ACC112 (cell line): ENCODE measurements around the gene TMPO.
"Not testable (repeated sequence)": the region's sequence is repeated elsewhere in the genome, so short reads cannot be mapped to it uniquely, and the experiment has no call there.

Experiments used
- H2AFZ ChIP-seq: fragments of 200-600 bp; sonication (generic); one replicate; pipeline ENCODE4 v1.6.0; 2017; ENCODE audit warnings: antibody characterized with exemption, low read length; ENCODE audit not compliant: unreplicated experiment
- H3K27ac ChIP-seq: fragments of 200-600 bp; sonication (generic); 2 replicates; pipeline ENCODE4 v1.5.1; 2014; ENCODE audit warnings: low read depth, mild to moderate bottlenecking, antibody characterized with exemption, low read length, moderate library complexity
- H3K27me3 ChIP-seq: fragments of 200-600 bp; sonication (generic); 2 replicates; pipeline ENCODE4 v1.6.1; 2014; ENCODE audit warnings: mild to moderate bottlenecking, antibody characterized with exemption, low read length, moderate library complexity, mixed read lengths; ENCODE audit not compliant: insufficient read depth
- H3K36me3 ChIP-seq: fragments of 200-600 bp; sonication (generic); 2 replicates; pipeline ENCODE4 v1.6.1; 2016; ENCODE audit warnings: mild to moderate bottlenecking, antibody characterized with exemption, low read length, moderate library complexity, mixed read lengths; ENCODE audit not compliant: insufficient read depth
- H3K4me1 ChIP-seq: fragments of 200-600 bp; sonication (generic); one replicate; pipeline ENCODE4 v1.6.1; 2016; ENCODE audit warnings: low read length, mixed read lengths; ENCODE audit not compliant: insufficient read depth, unreplicated experiment, control insufficient read depth
- H3K4me3 ChIP-seq: fragments of 200-600 bp; sonication (generic); 2 replicates; pipeline ENCODE4 v1.5.1; 2014; ENCODE audit warnings: mild to moderate bottlenecking, low read depth, low read length
- H3K79me2 ChIP-seq: fragments of 200-600 bp; sonication (generic); one replicate; pipeline ENCODE4 v1.6.0; 2016; ENCODE audit warnings: low read length; ENCODE audit not compliant: control insufficient read depth, unreplicated experiment, insufficient read depth

The TMPO gene

GRCh38 chr12:98544751-98545150, 29.4 kb downstream of the TMPO start:
- Histone ChIP-seq H2AFZ (no peak overlapping the region), H3K27me3 (no peaks in the 10 kb centered on the region), H3K4me1 (no peaks in the 10 kb centered on the region), H3K4me3 (no peak overlapping the region), H3K36me3 (peaks cover 21% of the 10 kb centered on the region; the same call in 1 of the 2 replicates), H3K27ac (no peak overlapping the region), H3K79me2 (no peaks in the 10 kb centered on the region)

- Histone ChIP-seq H3K79me2 (no peaks in the 10 kb centered on the region), H2AFZ (no peak overlapping the region), H3K27me3 (no peaks in the 10 kb centered on the region), H3K4me1 (no peaks in the 10 kb centered on the region), H3K27ac (no peak overlapping the region), H3K36me3 (peaks cover 25% of the 10 kb centered on the region), H3K4me3 (no peak overlapping the region)
Observed at GRCh38 chr12:98549371-98550110, 34.2 kb downstream of the TMPO start.

- no peaks in the 10 kb centered on the region for H3K79me2 ChIP-seq
- no peaks in the 10 kb centered on the region for H3K27me3 ChIP-seq
- peaks cover 18% of the 10 kb centered on the region for H3K36me3 ChIP-seq
- H3K4me1 ChIP-seq, result no peaks in the 10 kb centered on the region
- no peak overlapping the region for H2AFZ ChIP-seq
- H3K4me3 ChIP-seq, result no peak overlapping the region
- H3K27ac ChIP-seq, result no peak overlapping the region
Observed at GRCh38 chr12:98551787-98552186, 36.4 kb downstream of the TMPO start.

GRCh38 chr12:98558097-98558496, 42.7 kb downstream of the TMPO start:
- H2AFZ ChIP-seq, H3K4me3 ChIP-seq, H3K27me3 ChIP-seq, H3K79me2 ChIP-seq, H3K4me1 ChIP-seq, H3K27ac ChIP-seq, H3K36me3 ChIP-seq: not testable (repeated sequence)

GRCh38 chr12:98559666-98560065, 44.3 kb downstream of the TMPO start:
- no peak overlapping the region for H3K4me3 ChIP-seq
- H3K36me3 ChIP-seq, result no peaks in the 10 kb centered on the region
- H2AFZ ChIP-seq, result no peak overlapping the region
- no peak overlapping the region for H3K27ac ChIP-seq
- no peaks in the 10 kb centered on the region for H3K27me3 ChIP-seq
- H3K4me1 ChIP-seq, result no peaks in the 10 kb centered on the region
- H3K79me2 ChIP-seq, result no peaks in the 10 kb centered on the region

- no peak overlapping the region for H3K4me3 ChIP-seq
- no peak overlapping the region for H3K27ac ChIP-seq
- no peak overlapping the region for H2AFZ ChIP-seq
- peaks cover 5% of the 10 kb centered on the region for H3K4me1 ChIP-seq
- no peaks in the 10 kb centered on the region for H3K36me3 ChIP-seq
- H3K27me3 ChIP-seq, result no peaks in the 10 kb centered on the region
- H3K79me2 ChIP-seq, result no peaks in the 10 kb centered on the region
Observed at GRCh38 chr12:98561846-98562245, 46.5 kb downstream of the TMPO start.

- no peaks in the 10 kb centered on the region for H3K27me3 ChIP-seq
- no peaks in the 10 kb centered on the region for H3K36me3 ChIP-seq
- no peaks in the 10 kb centered on the region for H3K79me2 ChIP-seq
- H3K4me1 ChIP-seq, result no peaks in the 10 kb centered on the region
- H3K27ac ChIP-seq, result no peak overlapping the region
- no peak overlapping the region for H2AFZ ChIP-seq
- H3K4me3 ChIP-seq, result no peak overlapping the region
Observed at GRCh38 chr12:98572010-98572409, 56.6 kb downstream of the TMPO start.

GRCh38 chr12:98574110-98574509, 58.7 kb downstream of the TMPO start:
- Histone ChIP-seq H3K79me2 (no peaks in the 10 kb centered on the region), H3K4me1 (no peaks in the 10 kb centered on the region), H3K4me3 (no peak overlapping the region), H2AFZ (no peak overlapping the region), H3K36me3 (no peaks in the 10 kb centered on the region), H3K27ac (no peak overlapping the region), H3K27me3 (no peaks in the 10 kb centered on the region)

- Histone ChIP-seq H3K4me3 (no peak overlapping the region), H2AFZ (no peak overlapping the region), H3K36me3 (no peaks in the 10 kb centered on the region), H3K27me3 (no peaks in the 10 kb centered on the region), H3K27ac (no peak overlapping the region), H3K4me1 (no peaks in the 10 kb centered on the region), H3K79me2 (no peaks in the 10 kb centered on the region)
Observed at GRCh38 chr12:98575013-98575412, 59.6 kb downstream of the TMPO start.

- H3K79me2 ChIP-seq, H2AFZ ChIP-seq, H3K27me3 ChIP-seq, H3K4me3 ChIP-seq, H3K36me3 ChIP-seq, H3K27ac ChIP-seq, H3K4me1 ChIP-seq: not testable (repeated sequence)
Observed at GRCh38 chr12:98576795-98577194, 61.4 kb downstream of the TMPO start.

GRCh38 chr12:98578392-98578791, 63.0 kb downstream of the TMPO start:
- no peak overlapping the region for H3K27ac ChIP-seq
- no peak overlapping the region for H2AFZ ChIP-seq
- no peak overlapping the region for H3K4me3 ChIP-seq
- H3K4me1 ChIP-seq, result peaks cover 5% of the 10 kb centered on the region
- no peaks in the 10 kb centered on the region for H3K79me2 ChIP-seq
- no peaks in the 10 kb centered on the region for H3K36me3 ChIP-seq
- no peaks in the 10 kb centered on the region for H3K27me3 ChIP-seq
